A549 treated with AZD9567 at 1 μM for 4 hours (cell line): Measurements from ENCODE around the gene SAPCD2. TPM values are rescaled to one million over a fixed set of nuclear protein-coding genes. Genes with fewer than 3 reads are reported as not detected.

Experiments used
- total RNA-seq: library from RNA; stranded (reverse); fragments of 200-300 nt; extraction: Qiagen RNA extraction; gene quantifications from 5 replicates; pipeline ENCODE4 v1.2.3, GENCODE V29; 2022; ENCODE audit not compliant: insufficient read depth

SAPCD2 gene
- total RNA-seq, result 14.9 to 28.4 TPM (median 24.6 TPM) in 5 replicates

GRCh38 chr9:137070201-137070905 lies at the start of gene SAPCD2:
SAPCD2 (minus strand) TSS chr9:137070557; CDS start chr9:137070460, 97 bp downstream.

GRCh38 chr9:137114613-137115393 lies 44.4 kb upstream of the SAPCD2 start, which contains the start of gene DPP7:
DPP7 (minus strand) TSS chr9:137114733; CDS start chr9:137114713, 20 bp downstream.

DNA sequence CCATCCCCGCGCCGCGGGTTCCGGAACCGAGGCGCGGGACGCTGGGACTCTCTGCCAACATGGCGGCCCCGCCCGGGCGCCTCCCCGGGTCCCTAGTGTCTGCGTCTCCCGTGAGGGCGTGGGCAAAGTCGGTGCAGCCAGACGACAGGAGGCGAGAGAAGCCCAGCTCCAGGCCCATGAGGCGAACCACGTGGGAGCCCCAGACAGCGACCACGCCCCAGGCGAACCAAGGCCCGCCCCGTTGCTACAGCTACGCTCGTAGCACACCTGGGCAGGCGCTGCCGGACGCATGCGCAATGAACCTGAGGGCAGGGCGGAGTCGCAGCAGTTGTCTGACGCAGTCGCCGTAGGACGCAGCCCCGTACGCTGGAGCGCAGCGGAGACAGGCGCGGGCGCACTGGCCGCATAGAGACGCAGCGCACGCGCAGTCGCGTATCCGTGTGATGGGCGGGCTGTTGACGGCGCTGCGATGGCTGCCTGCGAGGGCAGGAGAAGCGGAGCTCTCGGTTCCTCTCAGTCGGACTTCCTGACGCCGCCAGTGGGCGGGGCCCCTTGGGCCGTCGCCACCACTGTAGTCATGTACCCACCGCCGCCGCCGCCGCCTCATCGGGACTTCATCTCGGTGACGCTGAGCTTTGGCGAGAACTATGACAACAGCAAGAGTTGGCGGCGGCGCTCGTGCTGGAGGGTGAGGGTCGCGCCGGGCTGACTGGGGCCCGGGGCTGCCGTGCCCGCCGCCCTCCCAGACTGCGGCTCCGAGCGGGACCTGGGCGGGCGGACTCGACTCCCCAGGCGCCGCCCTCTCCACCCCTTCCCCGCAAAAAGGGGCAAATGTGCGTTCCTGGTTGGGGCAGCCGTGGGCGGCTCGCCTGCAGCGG lies 16.4 kb upstream of the SAPCD2 start, which contains the start of gene MAN1B1:
Gene MAN1B1, plus strand, starts transcription at position 455 of the 878 bp plus-strand sequence. Its CDS starts 15 bp downstream, at position 470.

GRCh38 chr9:137077010-137077747 lies 6.8 kb upstream of the SAPCD2 start, which contains the start of gene UAP1L1:
UAP1L1 (plus strand) TSS chr9:137077517; CDS start chr9:137077533, 16 bp downstream.

DNA sequence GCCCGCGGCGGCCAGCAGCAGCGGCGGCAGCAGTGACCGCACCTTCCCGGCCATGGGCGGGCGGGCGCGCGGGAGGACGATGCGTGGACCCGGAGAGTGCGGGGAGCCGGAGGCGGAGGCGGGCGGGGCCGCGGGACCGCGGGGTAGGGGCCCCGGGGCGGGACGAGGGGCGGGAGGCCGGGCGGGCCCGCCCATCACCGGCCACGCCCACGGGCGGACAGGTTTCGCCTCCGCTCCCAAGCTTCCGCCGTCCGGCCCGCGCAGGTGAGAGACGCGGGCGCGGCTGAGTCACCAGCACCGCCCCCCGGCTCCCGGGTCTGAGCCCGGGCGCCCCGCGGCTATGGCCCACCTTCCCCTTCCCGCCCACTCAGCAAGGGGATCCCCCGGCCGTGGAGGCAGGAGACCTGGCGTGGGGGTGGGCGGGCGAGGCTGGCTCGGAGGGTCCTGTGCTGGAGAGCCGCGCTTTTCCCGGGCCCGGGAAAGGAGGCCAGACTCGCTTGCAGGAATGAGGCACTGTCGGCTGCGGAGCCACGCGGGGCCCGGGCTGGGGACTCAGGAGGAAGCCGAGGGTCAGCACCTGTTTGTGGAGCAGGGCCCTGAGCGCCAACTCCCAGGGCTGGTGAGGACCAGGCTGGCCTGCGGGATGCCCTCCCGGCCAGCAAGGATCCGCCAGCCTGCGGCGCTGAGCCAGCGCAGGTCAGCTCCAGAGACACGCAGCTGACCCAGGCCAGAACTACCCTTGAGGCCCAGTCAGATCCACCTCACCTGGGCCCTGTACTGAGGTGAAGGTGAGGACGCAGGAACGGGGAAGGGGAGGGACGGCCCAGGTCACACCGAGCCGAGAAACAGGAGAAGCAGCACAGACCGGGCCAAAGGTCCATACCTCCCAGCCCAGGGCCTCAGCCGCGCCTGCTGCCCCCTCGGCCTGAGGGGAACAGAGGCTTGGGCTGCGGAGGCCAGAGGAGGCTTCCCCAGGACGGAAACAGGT lies 16.1 kb downstream of the SAPCD2 start, which contains the start of gene ENTPD2:
Gene ENTPD2, minus strand, starts transcription at position 118 of the 988 bp plus-strand sequence. Its CDS starts 64 bp downstream, at position 54.

DNA sequence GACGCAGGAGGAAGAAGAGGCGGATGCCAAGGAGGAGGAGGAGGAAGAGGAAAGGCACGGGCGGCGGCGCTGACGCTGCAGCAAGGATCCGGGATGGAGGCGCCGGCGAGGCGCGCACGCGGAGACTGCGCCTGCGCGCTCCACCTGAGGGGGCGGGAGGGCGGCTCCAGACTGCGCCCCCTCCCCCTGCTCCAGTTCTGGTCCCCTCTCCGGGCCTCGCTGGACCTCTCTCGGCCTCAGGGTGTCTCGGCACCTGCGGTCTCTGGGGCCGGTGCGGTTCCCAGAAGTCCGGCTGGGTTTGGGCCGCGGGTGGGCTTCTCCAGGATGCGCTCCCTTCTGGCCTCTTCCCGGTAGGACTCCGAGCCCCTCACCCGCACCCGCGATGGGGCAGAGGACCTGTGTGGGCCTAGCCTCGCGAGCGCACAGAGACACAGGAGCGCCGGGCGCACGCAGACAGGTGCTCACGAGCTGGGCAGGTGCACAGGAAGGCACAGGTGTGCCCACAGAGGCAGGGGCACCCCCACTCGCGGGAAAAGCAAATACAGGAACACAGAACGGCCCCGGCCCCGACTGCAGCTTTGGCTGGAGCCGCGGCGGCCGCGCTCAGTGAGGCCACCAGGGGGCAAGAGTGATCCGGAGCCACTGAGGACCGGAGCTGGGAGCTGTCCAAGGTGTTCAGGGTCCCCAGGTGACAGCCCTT lies 24.1 kb downstream of the SAPCD2 start, which contains the start of gene NPDC1:
Gene NPDC1, minus strand, starts transcription at position 90 of the 700 bp plus-strand sequence. CDS start 188 bp downstream, outside the sequence.

GRCh38 chr9:137031904-137032640 lies 38.3 kb downstream of the SAPCD2 start, which contains the start of gene FUT7:
FUT7 (minus strand) TSS chr9:137032088; CDS start chr9:137031991, 97 bp downstream.

DNA sequence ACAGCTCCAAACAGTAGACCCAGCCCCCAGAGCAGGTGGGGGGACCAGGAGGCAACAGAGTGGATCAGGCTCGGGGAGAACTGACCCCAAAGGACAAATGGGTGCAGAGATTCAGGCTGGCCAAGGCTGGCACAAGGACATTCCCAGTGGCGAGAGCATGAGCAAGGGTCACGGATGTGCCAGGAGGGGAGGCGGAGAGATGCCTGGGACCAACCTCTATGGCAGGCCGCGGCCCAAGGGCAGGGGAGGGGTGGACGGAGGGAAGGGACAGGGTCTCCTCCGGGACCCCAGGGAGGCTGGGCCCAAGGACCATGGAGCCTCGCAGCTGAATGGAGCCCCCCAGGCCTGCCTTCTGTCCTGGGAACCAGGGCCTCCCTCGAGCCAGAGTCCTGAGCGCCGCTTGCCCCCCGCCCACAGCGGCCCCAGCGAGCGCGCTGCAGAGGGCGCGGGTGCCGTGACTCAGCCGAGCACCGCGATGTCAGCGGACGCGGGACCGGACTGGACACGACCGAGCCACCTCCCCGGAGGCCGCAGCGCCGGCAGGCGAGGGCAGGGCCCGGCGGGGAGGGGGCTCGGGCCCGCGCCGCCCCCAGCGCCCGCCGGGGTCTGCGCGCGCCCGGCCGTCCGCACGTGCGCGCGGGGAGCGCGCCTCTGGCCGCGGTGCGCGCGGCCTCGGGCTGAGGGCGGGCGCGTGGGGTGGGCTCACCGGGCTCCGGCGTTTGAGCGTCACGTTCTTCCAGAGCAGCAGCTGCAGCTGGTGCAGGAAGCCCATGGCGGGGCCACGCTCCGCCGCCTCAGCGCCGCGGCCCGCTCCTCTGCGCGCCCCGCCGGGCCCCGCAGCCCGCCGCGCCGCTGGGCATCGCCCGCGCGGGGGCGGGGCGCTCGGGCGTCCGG lies 42.7 kb downstream of the SAPCD2 start, which contains the start of gene ABCA2:
Gene ABCA2, minus strand, starts transcription at position 869 of the 894 bp plus-strand sequence. Its CDS starts 97 bp downstream, at position 772.

Other genes with a start within 250 kb of the SAPCD2 start
- 1.9 to 5.0 TPM (median 4.5 TPM) in 5 replicates for gene AJM1, start 228.1 kb downstream of the SAPCD2 start, total RNA-seq
- gene PHPT1, start 221.1 kb downstream of the SAPCD2 start, total RNA-seq, result 301 to 333 TPM (median 305 TPM) in 5 replicates
- gene MAMDC4, start 218.2 kb downstream of the SAPCD2 start, total RNA-seq, result 3.8 to 5.7 TPM (median 4.6 TPM) in 5 replicates
- 355 to 516 TPM (median 465 TPM) in 5 replicates for gene EDF1, start 204.2 kb downstream of the SAPCD2 start, total RNA-seq
- gene TRAF2, start 184.0 kb downstream of the SAPCD2 start, total RNA-seq, result 28.1 to 60.7 TPM (median 48.5 TPM) in 5 replicates
- gene FBXW5, start 125.8 kb downstream of the SAPCD2 start, total RNA-seq, result 62.3 to 108 TPM (median 104 TPM) in 5 replicates
- gene C8G, start 125.3 kb downstream of the SAPCD2 start, total RNA-seq, result 1.0 to 1.7 TPM (median 1.3 TPM) in 4 of 5 replicates, not detected in the other
- 1.3 to 2.0 TPM (median 1.6 TPM) in 4 of 5 replicates, not detected in the other for gene LCN12, start 118.3 kb downstream of the SAPCD2 start, total RNA-seq
- 0.14 to 0.73 TPM (median 0.66 TPM) in 4 of 5 replicates, not detected in the other for gene PTGDS, start 93.1 kb downstream of the SAPCD2 start, total RNA-seq
- gene LCNL1, start 87.6 kb downstream of the SAPCD2 start, total RNA-seq, result 0.02 to 0.14 TPM (median 0.10 TPM) in 4 of 5 replicates, not detected in the other
- 24.8 to 86.1 TPM (median 80.8 TPM) in 5 replicates for gene PAXX, start 78.1 kb downstream of the SAPCD2 start, total RNA-seq
- gene CLIC3, start 74.0 kb downstream of the SAPCD2 start, total RNA-seq, result 4.0 to 4.9 TPM (median 4.4 TPM) in 4 of 5 replicates, not detected in the other
- gene ABCA2, start 42.3 kb downstream of the SAPCD2 start, total RNA-seq, result 20.0 to 29.5 TPM (median 27.5 TPM) in 5 replicates
- gene FUT7, start 38.5 kb downstream of the SAPCD2 start, total RNA-seq, result 0.03 to 0.09 TPM (median 0.03 TPM) in 4 of 5 replicates, not detected in the other
- 49.4 to 88.3 TPM (median 87.7 TPM) in 5 replicates for gene NPDC1, start 24.4 kb downstream of the SAPCD2 start, total RNA-seq
- gene ENTPD2, start 16.5 kb downstream of the SAPCD2 start, total RNA-seq, result 1.4 to 3.0 TPM (median 2.6 TPM) in 5 replicates
- 9.8 to 16.4 TPM (median 11.7 TPM) in 5 replicates for gene UAP1L1, start 7.0 kb upstream of the SAPCD2 start, total RNA-seq
- 40.8 to 56.5 TPM (median 52.7 TPM) in 5 replicates for gene MAN1B1, start 16.4 kb upstream of the SAPCD2 start, total RNA-seq
- gene DPP7, start 44.2 kb upstream of the SAPCD2 start, total RNA-seq, result 65.1 to 122 TPM (median 115 TPM) in 5 replicates
- gene GRIN1, start 68.6 kb upstream of the SAPCD2 start, total RNA-seq, result 0.19 to 0.95 TPM (median 0.29 TPM) in 4 of 5 replicates, not detected in the other
- gene LRRC26, start 99.5 kb upstream of the SAPCD2 start, total RNA-seq, result 0.99 to 1.8 TPM (median 1.3 TPM) in 4 of 5 replicates, not detected in the other
- gene TMEM210, start 101.5 kb upstream of the SAPCD2 start, total RNA-seq, result not detected in 5 replicates
- 23.3 to 39.2 TPM (median 38.3 TPM) in 5 replicates for gene ANAPC2, start 118.0 kb upstream of the SAPCD2 start, total RNA-seq
- 119 to 158 TPM (median 150 TPM) in 5 replicates for gene SSNA1, start 118.1 kb upstream of the SAPCD2 start, total RNA-seq
- 9.3 to 14.1 TPM (median 12.9 TPM) in 5 replicates for gene TPRN, start 130.2 kb upstream of the SAPCD2 start, total RNA-seq
- gene TMEM203, start 135.1 kb upstream of the SAPCD2 start, total RNA-seq, result 32.0 to 48.4 TPM (median 46.4 TPM) in 5 replicates
- gene NDOR1, start 135.1 kb upstream of the SAPCD2 start, total RNA-seq, result 10.9 to 20.2 TPM (median 20.0 TPM) in 5 replicates
- gene RNF208, start 151.7 kb upstream of the SAPCD2 start, total RNA-seq, result 1.7 to 2.3 TPM (median 1.8 TPM) in 4 of 5 replicates, not detected in the other
- 1.7 to 4.2 TPM (median 3.2 TPM) in 5 replicates for gene CYSRT1, start 154.6 kb upstream of the SAPCD2 start, total RNA-seq
- 0.17 to 0.29 TPM (median 0.22 TPM) in 4 of 5 replicates, not detected in the other for gene RNF224, start 156.9 kb upstream of the SAPCD2 start, total RNA-seq
- 0.06 to 0.14 TPM (median 0.10 TPM) in 4 of 5 replicates, not detected in the other for gene SLC34A3, start 160.3 kb upstream of the SAPCD2 start, total RNA-seq
- 802 to 950 TPM (median 862 TPM) in 5 replicates for gene TUBB4B, start 170.7 kb upstream of the SAPCD2 start, total RNA-seq
- not detected in 5 replicates for gene STPG3, start 180.7 kb upstream of the SAPCD2 start, total RNA-seq
- gene NELFB, start 184.8 kb upstream of the SAPCD2 start, total RNA-seq, result 48.5 to 62.6 TPM (median 57.4 TPM) in 5 replicates
- gene TOR4A, start 207.2 kb upstream of the SAPCD2 start, total RNA-seq, result 15.9 to 26.2 TPM (median 25.4 TPM) in 5 replicates
- gene NRARP, start 231.7 kb upstream of the SAPCD2 start, total RNA-seq, result 3.9 to 6.3 TPM (median 4.6 TPM) in 5 replicates